HG02759 (cell line): Measurements from ENCODE around the gene ATP5PO.
"Not testable (repeated sequence)": the region's sequence is repeated elsewhere in the genome, so short reads cannot be mapped to it uniquely, and the experiment has no call there.

Source experiments
- ATAC-seq: cut with Tn5 transposase; IDR thresholded peaks from one replicate; pipeline ENCODE4 v1.9.1; 2021; ENCODE audit warnings: mild to moderate bottlenecking, moderate library complexity; ENCODE audit not compliant: unreplicated experiment

Gene ATP5PO

DNA sequence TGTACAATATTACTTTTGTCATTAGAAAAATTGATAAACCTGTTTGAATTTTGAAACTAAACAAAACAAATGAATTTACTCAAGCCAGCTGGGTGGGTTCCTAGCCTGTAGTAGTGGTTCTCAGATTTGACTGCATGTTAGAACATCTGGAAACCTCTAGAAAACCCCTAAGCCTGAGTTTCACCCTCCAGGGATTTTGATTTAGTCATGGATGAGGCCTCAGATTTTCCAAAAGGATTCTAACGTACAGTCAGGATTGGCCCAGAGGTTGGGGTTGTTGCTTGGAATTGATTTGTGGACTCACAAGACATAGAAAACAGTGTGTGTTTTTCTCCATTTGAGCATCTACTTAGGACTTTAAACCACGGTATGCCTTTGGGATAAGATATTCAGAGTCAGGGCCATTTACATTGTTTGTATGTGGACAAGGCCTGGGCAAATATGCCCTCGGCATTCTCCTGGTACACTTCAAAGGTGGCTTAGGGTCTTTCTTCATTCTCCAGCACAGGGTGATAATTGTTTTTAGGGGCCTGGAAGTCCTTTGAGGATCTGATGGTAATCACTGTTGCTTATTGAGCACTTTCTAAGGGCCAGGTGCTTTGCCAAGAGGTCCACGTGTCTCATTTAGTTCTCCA lies 42.6 kb downstream of the ATP5PO start:
- no peak for ATAC-seq

- no peak for ATAC-seq
Observed at GRCh38 chr21:33871171-33871570, 44.4 kb downstream of the ATP5PO start.

DNA sequence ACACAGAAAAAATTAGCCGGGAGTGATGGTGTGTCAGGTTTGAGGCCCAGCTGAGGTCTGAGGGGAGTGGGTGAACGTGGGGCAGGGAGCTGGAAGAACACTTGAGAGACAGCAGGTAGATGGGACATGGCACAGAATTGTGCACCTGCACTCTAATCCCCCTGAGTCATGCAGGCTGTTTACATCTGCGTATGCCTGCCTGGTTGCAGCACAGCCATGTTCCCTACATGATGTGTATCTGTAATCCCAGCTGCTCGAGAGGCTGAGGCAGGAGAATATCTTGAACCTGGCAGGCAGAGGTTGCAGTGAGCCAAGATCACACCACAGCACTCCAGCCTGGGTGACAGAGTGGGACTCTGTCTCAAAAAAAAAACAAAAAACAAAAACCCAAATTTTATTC lies 44.8 kb downstream of the ATP5PO start:
- ATAC-seq: no peak

GRCh38 chr21:33869873-33870272 lies 45.7 kb downstream of the ATP5PO start:
- ATAC-seq: no peak

GRCh38 chr21:33867868-33868267 lies 47.7 kb downstream of the ATP5PO start:
- ATAC-seq: not testable (repeated sequence)

- ATAC-seq: no peak
Observed at GRCh38 chr21:33866826-33867225, 48.8 kb downstream of the ATP5PO start.

- ATAC-seq: no peak
Observed at GRCh38 chr21:33865996-33866575, 49.5 kb downstream of the ATP5PO start.

- no peak for ATAC-seq
Observed at GRCh38 chr21:33865176-33865575, 50.4 kb downstream of the ATP5PO start.

DNA sequence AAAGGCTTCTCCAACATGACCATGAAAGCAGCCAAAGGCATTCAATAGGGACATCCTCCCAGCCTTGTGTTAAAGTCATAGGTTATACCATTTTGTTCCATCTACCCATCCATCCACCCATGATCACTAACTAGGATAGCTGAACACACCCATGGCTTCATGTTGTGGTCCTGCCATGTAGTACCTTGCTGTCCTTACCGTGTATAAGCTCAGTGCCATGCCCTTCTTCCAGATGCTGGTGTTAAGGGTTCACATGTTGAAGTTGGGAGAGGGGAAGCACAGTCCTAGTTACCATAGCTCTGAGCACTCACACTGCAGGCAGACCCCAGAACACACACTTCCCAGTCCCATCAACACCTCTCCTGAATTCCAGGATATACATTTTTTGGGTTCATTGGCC lies 51.5 kb downstream of the ATP5PO start:
- no peak for ATAC-seq

GRCh38 chr21:33863191-33863590 lies 52.4 kb downstream of the ATP5PO start:
- ATAC-seq: not testable (repeated sequence)

DNA sequence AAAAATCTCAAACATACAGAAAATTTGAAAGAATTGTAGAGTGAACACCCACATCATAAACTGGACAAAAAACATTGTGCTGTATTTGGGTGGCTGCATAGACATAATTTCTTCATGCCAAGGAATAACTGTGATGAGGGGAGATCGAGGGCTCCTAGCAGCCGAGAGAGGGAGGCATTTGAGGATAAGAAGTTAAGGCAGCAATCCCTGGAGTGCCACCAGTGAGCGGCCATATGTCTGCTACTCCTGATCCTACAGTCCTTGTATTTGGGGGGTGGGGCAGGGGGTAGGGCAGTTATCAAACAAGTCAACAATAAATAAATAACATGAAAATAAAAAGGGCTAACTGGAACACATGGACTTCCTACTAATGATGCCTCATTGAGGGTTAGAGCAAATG lies 54.5 kb downstream of the ATP5PO start:
- no peak for ATAC-seq

DNA sequence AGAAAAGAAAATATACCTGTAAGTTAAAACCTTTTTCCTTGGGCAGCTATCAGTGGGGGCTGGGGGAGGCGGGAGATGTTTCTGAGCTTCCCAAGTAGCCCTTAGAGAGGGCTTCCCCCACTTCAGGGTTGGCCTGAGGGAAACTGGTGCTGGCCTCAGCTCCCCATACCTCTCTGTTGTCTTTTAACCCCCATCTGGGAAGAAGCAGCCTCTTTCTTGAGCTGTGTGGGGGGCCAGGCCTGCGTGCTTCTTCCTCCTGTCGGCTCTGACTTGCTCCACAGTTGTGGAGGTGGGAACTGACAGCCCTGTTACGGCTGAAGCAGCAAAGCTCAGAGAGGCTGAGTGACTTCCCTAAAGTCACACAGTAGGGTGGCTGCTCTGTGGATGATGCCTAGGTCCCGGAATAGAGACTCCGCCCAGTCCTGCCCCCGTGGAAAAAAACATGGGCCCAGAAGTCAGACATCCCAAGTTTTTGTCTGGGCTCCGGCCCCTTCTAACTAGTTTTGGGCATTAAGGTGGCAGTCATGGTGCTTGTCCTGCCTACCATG lies 55.2 kb downstream of the ATP5PO start:
- no peak for ATAC-seq

GRCh38 chr21:33859373-33860102 lies 56.1 kb downstream of the ATP5PO start:
- ATAC-seq: no peak

- ATAC-seq: no peak
Observed at GRCh38 chr21:33858667-33859372, 56.8 kb downstream of the ATP5PO start.

DNA sequence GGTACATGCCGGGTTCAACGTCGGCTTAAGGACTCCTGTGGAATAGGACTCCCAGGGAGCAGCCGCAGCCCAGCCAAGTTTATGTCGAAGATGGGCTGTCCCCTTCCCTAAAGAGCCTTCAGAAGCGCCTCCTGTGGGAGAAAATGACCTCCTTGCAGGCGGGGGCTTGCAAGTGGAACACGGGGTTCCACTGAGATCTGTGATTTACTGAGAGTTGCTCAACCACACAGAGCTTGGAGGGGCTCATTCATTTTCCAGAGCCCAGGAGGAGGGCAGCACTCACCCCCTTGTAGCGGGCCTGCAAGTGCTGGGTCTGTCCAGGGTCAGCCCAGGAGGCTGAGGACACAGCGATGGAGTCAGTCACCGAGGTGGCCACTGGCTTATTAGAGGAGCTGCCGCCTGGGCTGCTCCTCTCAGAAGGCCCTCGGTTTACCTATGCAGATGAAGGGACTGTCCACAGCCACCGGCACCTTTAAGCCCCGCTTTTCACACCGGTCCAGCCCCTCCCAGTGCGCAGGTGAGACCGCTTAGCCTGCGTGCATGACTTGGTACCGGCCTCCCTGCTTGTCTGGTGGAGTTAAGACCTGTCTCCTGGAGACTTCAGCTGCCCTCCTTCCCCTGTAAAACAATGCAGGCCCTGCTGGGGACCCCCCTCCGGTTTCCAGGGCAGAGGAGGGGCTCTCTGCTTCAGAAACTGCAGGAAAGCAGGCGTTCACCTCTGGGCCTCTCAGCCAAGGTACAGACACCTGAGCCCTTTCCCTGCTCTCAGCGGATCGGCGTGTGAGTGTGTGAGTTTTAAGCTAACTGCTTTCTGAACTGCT lies 57.5 kb downstream of the ATP5PO start:
- ATAC-seq: no peak

GRCh38 chr21:33856893-33857527 lies 58.6 kb downstream of the ATP5PO start:
- no peak for ATAC-seq

GRCh38 chr21:33855190-33855589 lies 60.4 kb downstream of the ATP5PO start:
- no peak for ATAC-seq

GRCh38 chr21:33854604-33855003 lies 61.0 kb downstream of the ATP5PO start:
- no peak for ATAC-seq
